GM19397 (cell line): ENCODE results near the gene TMEM273.
A peak's percentile ranks its signal among the peaks of the same experiment; 100 is the strongest.
"Not testable (repeated sequence)": the region's sequence is repeated elsewhere in the genome, so short reads cannot be mapped to it uniquely, and the experiment has no call there.

Experiments used
- ATAC-seq: cut with Tn5 transposase; IDR thresholded peaks from one replicate; pipeline ENCODE4 v1.9.1; 2021; ENCODE audit warnings: mild to moderate bottlenecking, moderate library complexity; ENCODE audit not compliant: unreplicated experiment

The TMEM273 gene

DNA sequence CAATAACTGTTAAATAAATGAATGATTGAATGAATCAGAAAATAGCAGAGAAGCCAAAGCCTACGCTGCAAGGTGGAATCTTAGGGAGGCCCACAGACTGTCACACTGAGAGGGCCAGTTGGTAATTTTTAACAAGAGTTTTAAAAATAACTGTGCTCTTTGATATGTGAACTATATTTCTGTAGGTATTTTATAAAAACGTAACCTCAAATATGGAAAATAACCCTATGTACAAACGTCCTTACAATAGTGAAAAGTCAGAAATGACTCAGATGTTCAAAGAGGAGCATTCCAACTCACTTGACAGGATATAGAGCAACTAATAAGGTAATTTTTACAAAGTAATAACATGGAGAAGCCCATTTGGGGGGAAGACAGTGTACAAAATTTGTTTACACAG is 18.9 kb upstream of the TMEM273 start:
- ATAC-seq: no peak

GRCh38 chr10:49205206-49205605 is 17.0 kb upstream of the TMEM273 start:
- no peak for ATAC-seq

DNA sequence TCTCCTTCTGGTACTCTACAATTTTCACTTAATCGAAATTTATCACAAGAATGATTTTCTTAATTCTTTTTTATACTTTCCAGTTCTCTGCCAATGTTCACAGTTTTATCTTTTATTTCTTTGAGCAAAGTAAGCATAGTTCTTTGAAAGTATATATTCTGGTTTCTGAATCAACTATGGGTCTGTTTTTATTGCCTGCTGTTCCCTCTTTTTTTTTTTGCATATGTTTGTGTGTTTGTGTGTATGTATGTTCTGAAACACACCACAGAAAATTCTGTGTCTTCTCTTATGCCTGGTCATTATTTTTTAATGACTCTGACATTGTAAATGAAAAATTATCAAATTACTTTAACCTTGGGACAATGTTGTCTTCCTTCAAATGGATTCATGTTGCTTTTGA is 15.9 kb upstream of the TMEM273 start:
- ATAC-seq: no peak

GRCh38 chr10:49202266-49202665 is 14.1 kb upstream of the TMEM273 start:
- ATAC-seq: no peak

GRCh38 chr10:49200854-49201253 is 12.7 kb upstream of the TMEM273 start:
- no peak for ATAC-seq

DNA sequence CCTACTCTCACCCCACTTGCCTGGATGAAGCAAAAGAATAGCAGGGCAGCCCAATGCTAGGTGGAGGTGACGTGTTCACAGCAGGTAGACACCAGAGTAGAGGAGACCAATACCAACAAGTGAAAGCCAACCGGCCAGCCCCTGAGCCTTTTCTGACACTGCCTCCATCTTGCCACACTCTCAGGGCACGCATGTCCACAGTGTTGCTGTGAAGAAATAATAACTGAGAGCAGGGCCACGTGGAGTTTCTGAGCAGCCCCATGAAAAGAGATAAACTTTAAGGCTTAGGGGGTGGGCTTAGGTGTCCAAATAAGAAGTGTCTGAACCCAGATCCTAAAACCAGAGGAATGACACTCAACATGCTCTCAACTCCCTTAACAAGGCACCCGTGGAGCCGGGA is 9.0 kb upstream of the TMEM273 start:
- ATAC-seq: no peak

GRCh38 chr10:49195864-49196263 is 7.7 kb upstream of the TMEM273 start:
- not testable (repeated sequence) for ATAC-seq

- no peak for ATAC-seq
These were observed 6.2 kb upstream of the TMEM273 start for GRCh38 chr10:49194212-49194920.

DNA sequence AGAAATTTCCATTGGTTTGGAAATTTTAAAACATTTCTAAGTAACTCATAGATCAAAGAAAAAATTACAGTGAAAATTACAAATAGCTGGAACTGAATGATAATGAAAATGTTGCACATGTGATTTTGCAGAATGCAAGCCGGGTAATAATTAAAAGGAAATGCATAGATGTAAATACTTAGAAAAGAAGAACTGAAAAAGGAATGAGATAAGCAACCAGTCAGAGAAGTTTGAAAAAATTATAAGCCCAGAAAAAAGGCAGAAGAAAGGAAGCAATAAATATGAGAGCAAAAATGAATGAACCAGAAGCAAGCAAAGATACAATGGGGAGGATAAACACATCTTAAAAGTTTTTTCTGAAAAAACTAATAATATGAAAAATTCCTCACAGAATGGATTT is 3.2 kb upstream of the TMEM273 start:
- no peak for ATAC-seq

DNA sequence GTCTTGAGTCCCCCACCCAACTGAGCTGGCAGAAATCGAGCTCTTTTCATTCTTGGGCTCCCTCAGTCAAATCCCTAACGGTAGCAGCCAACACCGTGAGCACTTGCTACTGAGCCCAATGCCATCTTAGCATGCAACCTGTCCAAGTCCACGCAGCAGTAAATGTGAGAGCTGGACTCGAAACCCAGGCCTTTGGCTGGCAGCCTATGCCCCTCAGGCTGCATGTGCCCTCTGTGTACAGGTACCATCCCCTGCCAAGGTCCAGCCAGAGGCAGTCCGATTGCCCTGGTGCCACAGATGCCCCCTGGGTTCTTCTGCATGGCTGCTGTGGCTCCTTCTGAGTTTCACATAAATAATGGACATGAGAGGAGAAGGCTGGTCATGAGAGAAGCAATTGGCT is 1.2 kb upstream of the TMEM273 start:
- no peak for ATAC-seq

DNA sequence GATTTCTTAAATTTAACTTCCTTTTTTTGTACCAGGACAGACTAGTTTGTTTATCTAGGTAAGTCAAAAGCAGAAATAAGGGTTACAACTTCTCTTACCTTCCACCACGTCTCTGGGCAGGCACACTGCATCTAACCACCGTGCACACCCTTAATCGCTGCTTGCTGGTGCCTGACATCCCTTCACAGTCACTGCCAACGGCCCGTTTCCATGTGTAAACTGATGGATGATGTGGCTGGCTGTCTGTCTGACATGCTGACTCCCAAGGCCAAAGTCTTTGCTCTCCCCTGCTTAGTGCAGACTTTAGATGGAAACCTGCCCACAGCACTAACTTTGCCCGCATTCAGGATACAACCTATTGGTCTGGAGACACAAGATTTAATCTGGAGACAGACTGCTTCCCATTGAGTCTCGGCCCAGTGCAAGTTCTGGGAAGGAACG is 1.1 kb downstream of the TMEM273 start:
- no peak for ATAC-seq

- no peak for ATAC-seq
These were observed 1.6 kb downstream of the TMEM273 start for GRCh38 chr10:49186613-49187012.

DNA sequence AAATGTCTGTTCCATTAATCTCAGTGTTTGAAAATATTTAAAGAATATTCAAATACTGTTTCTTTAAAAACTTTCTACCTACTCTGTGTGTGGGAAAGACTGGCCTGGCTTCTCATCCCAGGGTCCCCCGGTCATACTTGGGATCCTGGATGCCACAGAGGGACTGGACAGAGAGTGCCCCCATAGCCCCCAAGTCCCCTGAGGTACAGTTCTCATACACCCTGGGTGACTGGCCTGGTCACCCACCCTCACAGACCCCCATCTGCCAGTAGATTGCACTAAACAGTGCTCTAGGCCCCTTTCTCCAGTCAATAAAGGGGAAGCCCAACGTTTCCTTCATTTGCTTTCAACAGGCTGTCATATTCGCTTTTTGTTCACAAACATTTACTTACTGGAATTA is 3.0 kb downstream of the TMEM273 start:
- no peak for ATAC-seq

DNA sequence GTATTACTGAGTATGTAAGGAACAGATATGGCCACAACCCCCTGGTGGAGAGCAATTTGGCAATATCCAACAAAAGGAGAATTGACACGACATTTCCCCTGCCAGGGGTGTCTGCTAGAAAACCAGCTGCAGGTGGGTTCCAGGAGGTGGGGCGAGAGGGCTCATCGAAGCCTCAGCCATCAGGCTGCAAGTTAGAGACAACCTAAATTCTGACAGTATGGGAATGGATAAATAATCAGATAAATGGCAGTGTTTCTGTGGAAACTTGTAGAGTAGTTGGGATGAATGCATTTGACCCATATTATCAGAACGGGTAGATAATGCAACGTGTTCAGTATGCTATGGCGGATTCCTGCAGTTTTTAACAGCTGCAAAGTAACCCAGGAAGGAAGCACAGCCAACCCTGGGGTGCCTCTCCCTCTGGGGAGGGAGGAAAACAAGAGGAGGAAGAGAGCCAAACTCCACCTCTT is 3.5 kb downstream of the TMEM273 start:
- ATAC-seq: no peak

DNA sequence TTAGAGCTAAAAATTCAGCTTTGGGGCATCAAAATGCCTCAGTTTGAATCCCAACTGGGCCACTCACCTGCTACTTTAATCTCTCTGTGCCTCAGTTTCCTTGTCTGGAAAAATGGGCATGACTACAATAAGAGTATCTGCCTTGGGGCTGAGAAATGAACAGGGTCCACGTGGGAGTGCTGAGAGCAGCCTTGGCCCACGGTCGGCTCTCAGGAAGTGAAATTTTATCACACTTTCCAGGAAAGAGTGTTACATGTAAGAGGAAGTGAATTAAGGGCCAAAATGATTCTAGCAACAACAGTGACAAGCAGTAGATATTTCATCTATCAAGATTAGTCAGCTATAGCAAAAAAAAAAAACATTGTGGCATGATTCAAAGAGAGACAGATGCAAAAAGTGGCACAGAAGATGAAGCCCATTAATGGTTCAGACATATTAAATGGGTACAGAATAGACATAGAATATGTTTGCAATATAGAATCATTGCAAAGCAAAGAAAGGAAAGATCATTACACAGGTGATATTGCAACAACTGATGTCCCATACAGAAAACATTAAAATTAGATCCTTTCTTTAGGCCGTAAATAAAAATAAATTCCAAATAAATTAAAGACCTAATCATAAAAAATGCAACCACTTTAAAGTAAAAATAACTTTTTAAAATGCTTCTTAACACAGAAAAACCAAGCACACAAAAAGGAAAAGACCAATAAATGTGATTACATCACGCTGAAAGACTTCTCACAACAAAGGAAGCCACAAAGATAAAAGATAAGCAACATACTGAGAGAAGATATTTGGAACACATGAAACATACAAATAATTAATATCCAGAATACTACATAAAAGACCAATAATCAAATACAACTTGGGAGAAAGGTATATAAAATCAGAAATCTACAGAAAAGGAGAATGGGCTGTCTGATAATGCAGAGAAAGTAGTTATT is 4.3 kb downstream of the TMEM273 start:
- no peak for ATAC-seq

GRCh38 chr10:49182776-49183175 is 5.4 kb downstream of the TMEM273 start:
- ATAC-seq: no peak

GRCh38 chr10:49180444-49180860 is 7.7 kb downstream of the TMEM273 start:
- no peak for ATAC-seq

GRCh38 chr10:49179699-49180443 is 8.3 kb downstream of the TMEM273 start:
- ATAC-seq: peak; percentile 32

DNA sequence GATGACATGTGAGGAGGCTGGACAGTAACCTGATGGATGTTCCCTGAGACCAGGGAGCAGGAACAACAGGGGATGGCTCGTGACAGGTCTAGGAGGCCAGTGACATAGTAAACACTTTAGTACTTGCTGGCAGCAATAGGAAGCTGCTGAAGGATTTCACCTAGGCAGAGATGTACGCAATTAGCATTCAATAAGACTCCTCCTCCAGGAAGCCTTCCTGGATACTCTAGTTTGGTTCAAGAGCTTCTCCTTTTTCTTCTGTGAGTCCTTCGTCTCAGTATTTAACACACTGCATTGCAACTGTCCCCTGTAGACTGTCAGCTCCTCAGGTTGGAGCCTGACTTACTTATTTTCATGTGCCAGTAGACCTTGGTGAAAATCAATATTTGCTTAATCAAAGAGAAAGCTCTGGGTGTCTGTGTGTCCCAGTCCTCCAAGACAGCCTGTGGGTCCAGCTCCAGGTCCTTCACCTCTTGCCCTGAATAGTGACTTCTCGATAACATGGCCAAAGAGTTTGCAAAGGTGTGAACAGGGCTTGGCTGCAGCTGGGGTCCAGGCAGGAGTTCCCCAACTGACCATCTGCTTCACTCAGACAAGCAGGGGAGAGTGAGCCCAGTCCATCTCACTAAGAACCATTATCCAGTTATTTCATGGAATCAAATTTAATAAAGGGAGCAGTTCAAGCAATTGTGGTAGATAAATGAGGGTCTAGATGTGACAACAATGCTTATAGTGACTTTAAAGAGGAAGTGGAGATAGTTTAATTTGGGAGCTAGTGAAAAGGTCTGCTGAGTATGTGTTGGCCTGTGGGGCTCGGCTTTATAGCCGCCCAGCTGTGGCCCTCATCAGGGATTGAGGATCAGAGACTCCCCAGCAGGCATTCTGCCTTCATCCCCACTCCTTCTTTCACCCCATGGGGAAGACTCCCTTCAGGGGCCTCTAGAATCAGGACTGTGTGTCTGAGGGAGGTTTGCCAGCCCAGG is 9.4 kb downstream of the TMEM273 start:
- no peak for ATAC-seq
